Activated CD8-positive, alpha-beta memory T cell treated with anti-CD3 and anti-CD28 coated beads, Interleukin-2, amount 10 ng/mL, durations not matched to agents 7 days and 5 days (primary cell): ENCODE measurements around the gene GATC. TPM values are rescaled to one million over a fixed set of nuclear protein-coding genes. Genes with fewer than 3 reads are reported as not detected.

Experiments
- ATAC-seq: fragments of 150-1000 bp; cut with Tn5 transposase; one replicate; pipeline ENCODE4 v1.10.0; 2021; ENCODE audit warnings: moderate library complexity
- CTCF ChIA-PET: fragments of 350-600 bp; sonication (Branson Sonifier 250); formaldehyde crosslinking; loops from one replicate; lab custom pipeline; 2021; ENCODE audit warnings: antibody characterized with exemption; lab: Charles Lee
- DNase-seq: peaks from one replicate; pipeline ENCODE4 v3.0.0-alpha.2; 2020
- H3K27ac Mint-ChIP-seq: one replicate; pipeline ENCODE4 v1.8.0; 2021; ENCODE audit warnings: mild to moderate bottlenecking, mixed read lengths
- H3K27me3 Mint-ChIP-seq: one replicate; pipeline ENCODE4 v1.8.0; 2021; ENCODE audit warnings: mixed read lengths
- H3K36me3 Mint-ChIP-seq: one replicate; pipeline ENCODE4 v1.8.0; 2021; ENCODE audit warnings: mild to moderate bottlenecking, mixed read lengths
- H3K4me1 Mint-ChIP-seq: one replicate; pipeline ENCODE4 v1.8.0; 2021; ENCODE audit warnings: mixed read lengths
- H3K4me3 Mint-ChIP-seq: one replicate; pipeline ENCODE4 v1.8.0; 2021; ENCODE audit warnings: mild to moderate bottlenecking, moderate library complexity, mixed read lengths
- H3K9me3 Mint-ChIP-seq: one replicate; pipeline ENCODE4 v1.8.0; 2022; ENCODE audit warnings: low read depth, mixed read lengths
- total RNA-seq, 2 experiments: library from RNA; stranded (reverse); gene quantifications; one replicate each; pipeline ENCODE4 v1.2.3, GENCODE V29; 2021

The GATC gene
- total RNA-seq, 2 experiments from 2014 or later, result 25.3 to 32.7 TPM

GRCh38 chr12:120496413-120497340 lies 50.4 kb downstream of the GATC start:
- Mint-ChIP-seq H3K27me3 (no peaks in the 10 kb centered on the region), H3K4me1 (peaks cover 30% of the 10 kb centered on the region), H3K27ac (peak overlapping the region; percentile 72), H3K36me3 (peaks cover 17% of the 10 kb centered on the region), H3K9me3 (no peaks in the 10 kb centered on the region), H3K4me3 (peak overlapping the region; percentile 84)
- peak; percentile 61 for DNase-seq
- CTCF ChIA-PET, result interaction anchor here (0.5 to 5.3 kb wide), 14 partner anchors 9 to 201 kb away, joined by 3 to 29 read pairs (median 4); partner anchors contain the start of genes COX6A1 and SRSF9
- ATAC-seq, result peak; percentile 2

- H3K27ac Mint-ChIP-seq, result peak overlapping the region; percentile 72
- DNase-seq (no peak), ATAC-seq (no peak)
- H3K4me1 Mint-ChIP-seq, result peaks cover 30% of the 10 kb centered on the region
- no peaks in the 10 kb centered on the region for H3K27me3 Mint-ChIP-seq
- H3K36me3 Mint-ChIP-seq, result peaks cover 18% of the 10 kb centered on the region
- CTCF ChIA-PET, result interaction anchor here (0.6 to 5.3 kb wide), 8 partner anchors 10 to 527 kb away, joined by 3 to 29 read pairs (median 4); partner anchors contain the start of genes COX6A1 and SRSF9
- H3K4me3 Mint-ChIP-seq, result peak overlapping the region; percentile 84
- no peaks in the 10 kb centered on the region for H3K9me3 Mint-ChIP-seq
These were observed 51.4 kb downstream of the GATC start for GRCh38 chr12:120497524-120498150.

GRCh38 chr12:120498870-120499515 lies 52.7 kb downstream of the GATC start:
- Mint-ChIP-seq H3K4me3 (no peak overlapping the region), H3K27me3 (no peaks in the 10 kb centered on the region), H3K9me3 (no peaks in the 10 kb centered on the region), H3K4me1 (peaks cover 30% of the 10 kb centered on the region), H3K27ac (no peak overlapping the region), H3K36me3 (peaks cover 27% of the 10 kb centered on the region)
- no peak for DNase-seq
- CTCF ChIA-PET, result interaction anchor here (1.3 to 5.3 kb wide), 2 partner anchors 30 to 60 kb away, joined by 3 to 23 read pairs; partner anchors contain the start of gene COX6A1
- ATAC-seq, result no peak

- no peaks in the 10 kb centered on the region for H3K27me3 Mint-ChIP-seq
- H3K9me3 Mint-ChIP-seq, result no peaks in the 10 kb centered on the region
- H3K27ac Mint-ChIP-seq, result peak overlapping the region; percentile 40
These were observed 54.3 kb downstream of the GATC start for GRCh38 chr12:120500581-120500980.

GRCh38 chr12:120504587-120504986 lies 58.3 kb downstream of the GATC start:
- Mint-ChIP-seq H3K27me3 (no peaks in the 10 kb centered on the region), H3K9me3 (no peaks in the 10 kb centered on the region), H3K4me3 (no peak overlapping the region), H3K4me1 (no peaks in the 10 kb centered on the region), H3K27ac (no peak overlapping the region), H3K36me3 (peaks cover 16% of the 10 kb centered on the region)
- ATAC-seq (no peak), DNase-seq (no peak)
- CTCF ChIA-PET, result interaction anchor here (0.8 to 2.9 kb wide), 3 partner anchors 13 to 35 kb away, joined by 3 to 10 read pairs (median 3); no protein-coding TSS in a partner anchor

More at GRCh38 chr12:120500581-120500980, 54.3 kb downstream of the GATC start:
- peaks cover 23% of the 10 kb centered on the region for H3K4me1 Mint-ChIP-seq
- DNase-seq, result no peak
- no peak for ATAC-seq
- CTCF ChIA-PET, result interaction anchor here (0.9 to 1.8 kb wide), 3 partner anchors 9 to 30 kb away, joined by 3 to 6 read pairs (median 5); no protein-coding TSS in a partner anchor
- peaks cover 28% of the 10 kb centered on the region for H3K36me3 Mint-ChIP-seq
- H3K4me3 Mint-ChIP-seq, result no peak overlapping the region

DNA sequence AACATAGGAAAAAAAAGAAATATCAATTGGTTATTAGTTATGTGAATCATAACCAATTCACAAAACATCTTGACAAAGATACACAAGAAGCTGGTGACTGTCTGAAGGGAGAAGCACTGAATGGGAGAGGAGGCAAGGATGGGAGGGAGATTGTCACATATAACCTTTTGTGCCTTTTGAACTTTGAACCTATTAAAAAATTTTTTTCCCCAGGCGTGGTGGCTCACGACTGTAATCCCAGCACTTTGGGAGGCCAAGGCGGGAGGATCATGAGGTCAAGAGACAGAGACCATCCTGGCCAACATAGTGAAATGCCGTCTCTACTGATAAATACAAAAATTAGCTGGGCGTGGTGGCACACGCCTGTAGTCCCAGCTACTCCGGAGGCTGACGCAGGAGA lies 62.3 kb downstream of the GATC start:
- Mint-ChIP-seq H3K4me1 (no peaks in the 10 kb centered on the region), H3K4me3 (no peak overlapping the region), H3K27me3 (no peaks in the 10 kb centered on the region), H3K9me3 (no peaks in the 10 kb centered on the region), H3K27ac (no peak overlapping the region), H3K36me3 (peaks cover 12% of the 10 kb centered on the region)
- ATAC-seq (no peak), DNase-seq (no peak)
- CTCF ChIA-PET, result interaction anchor here (1.1 to 1.5 kb wide), 3 partner anchors 39 to 79 kb away, joined by 3 to 5 read pairs (median 4); partner anchors contain the start of gene SRSF9

Other genes starting within 250 kb of the GATC start
- gene RPLP0, start 245.3 kb upstream of the GATC start, total RNA-seq, result 1,000 to 10,000 TPM; 1,755 to 2,356 TPM
- 100 to 1,000 TPM in 1 of 2 experiments, 10 to 100 TPM in 1; 69.3 to 146 TPM for gene PXN, start 180.7 kb upstream of the GATC start, total RNA-seq
- 1,000 to 10,000 TPM in 1 of 2 experiments, 100 to 1,000 TPM in 1; 953 to 3,569 TPM for gene RNU4-2, start 154.5 kb upstream of the GATC start, total RNA-seq
- 1,000 to 10,000 TPM in 1 of 2 experiments, 100 to 1,000 TPM in 1; 780 to 2,122 TPM for gene RNU4-1, start 153.2 kb upstream of the GATC start, total RNA-seq
- gene SIRT4, start 144.1 kb upstream of the GATC start, total RNA-seq, result 1 to 10 TPM; 2.4 to 3.0 TPM
- gene PLA2G1B, start 118.7 kb upstream of the GATC start, total RNA-seq, result not detected
- gene MSI1, start 77.3 kb upstream of the GATC start, total RNA-seq, result under 1 TPM in 1 of 2 experiments, not detected in 1; 0.07 TPM
- gene COX6A1, start 8.3 kb upstream of the GATC start, total RNA-seq, result 100 to 1,000 TPM; 329 to 408 TPM
- 10 to 100 TPM; 26.8 to 38.0 TPM for gene TRIAP1, start 60 bp upstream of the GATC start, total RNA-seq
- 100 to 1,000 TPM; 195 to 240 TPM for gene SRSF9, start 23.3 kb downstream of the GATC start, total RNA-seq
- gene DYNLL1, start 49.7 kb downstream of the GATC start, total RNA-seq, result 100 to 1,000 TPM; 190 to 264 TPM
- gene COQ5, start 82.7 kb downstream of the GATC start, total RNA-seq, result 10 to 100 TPM; 26.4 to 34.0 TPM
- gene RNF10, start 87.9 kb downstream of the GATC start, total RNA-seq, result 100 to 1,000 TPM; 209 to 217 TPM
- 10 to 100 TPM; 63.1 to 65.1 TPM for gene POP5, start 135.0 kb downstream of the GATC start, total RNA-seq
- not detected for gene CABP1, start 194.2 kb downstream of the GATC start, total RNA-seq
- 10 to 100 TPM; 74.5 to 96.2 TPM for gene MLEC, start 240.7 kb downstream of the GATC start, total RNA-seq